LoVo (cell line): ENCODE results near the gene TBC1D14.
A peak's percentile ranks its signal among the peaks of the same experiment; 100 is the strongest.
"Not testable (repeated sequence)": the region's sequence is repeated elsewhere in the genome, so short reads cannot be mapped to it uniquely, and the experiment has no call there.

Source experiments
- DNase-seq: peaks from one replicate; pipeline ENCODE4 v3.0.0-alpha.2; 2016; ENCODE audit warnings: low spot score

Gene TBC1D14

DNA sequence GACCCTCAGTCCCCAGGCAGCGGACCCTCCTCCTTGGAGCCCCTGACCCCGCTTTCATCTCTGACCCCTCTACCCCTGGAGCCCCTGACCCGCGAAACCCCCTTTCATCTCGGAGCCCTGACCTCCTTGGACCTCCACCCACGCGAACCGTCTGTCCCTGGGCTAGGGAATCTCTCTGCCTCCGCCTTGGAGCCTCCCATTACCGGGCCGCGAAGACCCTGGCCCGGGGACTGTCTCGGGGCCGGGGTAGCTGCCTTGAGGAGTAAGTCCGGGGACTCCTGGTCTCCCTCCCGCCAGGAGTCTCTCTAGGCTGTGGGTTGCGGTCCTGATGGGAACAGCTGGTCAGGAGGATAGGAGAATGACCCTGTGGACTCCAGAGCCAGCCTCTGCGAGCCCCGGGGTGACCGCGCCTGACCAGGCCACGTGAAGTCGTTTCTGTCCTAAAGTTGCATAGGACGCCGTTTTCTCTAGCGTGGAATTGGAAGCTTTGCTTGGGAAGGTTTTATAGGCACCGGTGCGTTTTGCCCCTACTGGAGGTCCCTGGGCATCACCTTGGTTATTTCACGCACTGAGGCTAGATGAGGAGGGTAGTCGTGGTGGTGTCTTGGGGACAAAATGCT, 824 bp downstream of the TBC1D14 start:
- peak; percentile 51 for DNase-seq

DNA sequence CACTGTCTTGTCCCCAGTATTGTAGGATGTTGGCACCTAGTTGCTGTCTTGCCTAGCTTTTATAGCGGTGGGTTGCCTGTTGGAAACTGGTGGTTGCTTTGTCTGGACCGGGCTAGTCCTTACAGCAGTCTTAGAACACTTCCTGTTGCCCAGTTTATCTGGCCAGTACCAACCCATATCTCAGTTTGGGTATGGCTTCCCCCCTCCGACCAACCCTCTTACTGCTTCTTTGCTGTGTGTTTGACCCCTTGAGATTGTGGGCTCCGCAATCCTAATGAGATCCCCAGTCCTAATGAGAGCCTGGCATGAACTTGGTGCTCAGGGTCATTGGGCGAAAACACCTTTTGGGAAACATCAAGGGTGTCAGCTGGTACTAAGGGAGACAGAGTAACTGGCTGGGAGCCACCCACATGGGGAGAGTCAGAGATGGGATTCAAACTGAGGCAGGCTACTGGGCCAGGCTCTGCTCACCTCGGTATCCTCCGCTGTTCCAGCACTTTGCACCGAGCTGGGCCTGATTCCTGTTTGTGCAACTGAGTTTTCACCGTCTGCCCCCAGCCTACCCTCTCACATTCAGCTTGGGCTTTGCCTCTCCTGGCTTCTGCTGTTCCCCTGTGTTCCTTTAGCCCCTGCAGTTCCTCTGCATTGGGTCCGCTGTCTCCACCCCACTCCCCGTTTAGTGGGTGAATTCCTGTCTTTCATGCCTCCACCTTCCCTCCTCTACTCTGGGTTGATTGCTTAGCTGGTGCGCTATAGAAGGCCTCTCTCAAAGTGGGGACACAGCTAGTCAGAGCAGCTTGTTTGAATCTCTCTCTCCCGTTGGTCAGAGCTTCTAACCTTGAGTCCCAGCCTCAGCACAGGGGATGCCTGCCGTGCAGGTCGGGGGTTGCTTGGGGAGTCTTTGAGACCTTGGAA, 1.6 kb downstream of the TBC1D14 start:
- no peak for DNase-seq

DNA sequence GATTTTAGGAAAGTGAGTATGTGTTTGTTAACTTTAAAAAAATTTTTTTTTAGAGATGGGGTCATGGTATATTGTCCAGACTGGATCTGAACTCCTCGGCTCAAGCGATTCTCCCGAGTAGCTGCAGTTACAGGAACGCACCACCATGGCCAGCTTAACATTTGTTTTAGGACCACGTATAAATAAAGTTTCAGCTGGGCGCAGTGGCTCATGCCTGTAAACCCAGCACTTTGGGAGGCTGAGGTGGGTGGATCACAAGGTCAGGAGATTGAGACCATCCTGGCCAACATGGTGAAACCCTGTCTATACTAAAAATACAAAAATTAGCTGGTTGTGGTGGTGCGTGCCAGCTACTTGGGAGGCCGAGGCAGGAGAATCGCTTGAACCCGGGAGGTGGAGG, 2.3 kb downstream of the TBC1D14 start:
- not testable (repeated sequence) for DNase-seq

DNA sequence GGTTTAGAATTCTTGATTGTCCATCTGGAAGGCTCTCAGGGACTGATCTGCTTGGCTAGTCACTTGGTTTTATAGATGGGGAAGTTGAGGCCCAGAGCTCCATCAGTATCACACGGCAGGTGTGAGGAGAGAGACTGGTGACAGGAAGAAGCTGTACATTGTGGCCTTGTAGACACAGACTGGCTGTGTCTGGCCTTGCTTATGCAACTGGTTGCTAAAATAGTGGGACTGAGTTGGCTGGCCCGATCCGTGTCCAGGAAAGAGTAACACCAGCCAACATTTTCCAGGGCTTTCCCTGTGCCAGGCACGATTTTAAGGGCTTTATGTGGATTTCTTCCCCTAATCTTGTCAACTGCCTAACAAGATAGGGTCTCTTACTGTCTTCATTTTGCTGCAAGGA, 2.8 kb downstream of the TBC1D14 start:
- no peak for DNase-seq

DNA sequence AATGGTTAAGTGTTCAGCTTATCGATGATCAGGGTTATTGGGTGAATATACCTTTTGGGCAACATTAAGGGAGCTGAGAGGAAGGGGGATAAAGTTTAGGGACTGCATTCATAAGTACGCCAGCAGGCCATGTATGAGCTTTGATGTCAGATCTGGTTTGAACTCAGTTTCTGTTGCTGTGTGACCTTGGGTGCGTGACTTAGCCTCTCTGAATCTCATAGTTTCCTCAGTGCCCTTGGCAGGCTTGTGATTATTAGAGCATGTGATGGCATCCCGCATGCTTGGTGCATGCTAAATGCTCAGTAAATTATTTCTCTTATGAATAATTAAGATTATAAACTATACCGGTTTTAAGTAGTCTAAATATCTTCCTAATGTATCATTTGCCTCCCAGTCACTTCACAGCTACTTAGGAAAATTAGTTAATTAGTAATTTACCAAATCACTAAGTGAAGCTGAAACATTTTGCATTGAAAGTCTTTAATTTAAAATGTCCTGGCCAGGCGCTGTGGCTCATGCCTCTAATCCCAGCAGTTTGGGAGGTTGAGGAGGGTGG, 3.8 kb downstream of the TBC1D14 start:
- DNase-seq, result no peak

DNA sequence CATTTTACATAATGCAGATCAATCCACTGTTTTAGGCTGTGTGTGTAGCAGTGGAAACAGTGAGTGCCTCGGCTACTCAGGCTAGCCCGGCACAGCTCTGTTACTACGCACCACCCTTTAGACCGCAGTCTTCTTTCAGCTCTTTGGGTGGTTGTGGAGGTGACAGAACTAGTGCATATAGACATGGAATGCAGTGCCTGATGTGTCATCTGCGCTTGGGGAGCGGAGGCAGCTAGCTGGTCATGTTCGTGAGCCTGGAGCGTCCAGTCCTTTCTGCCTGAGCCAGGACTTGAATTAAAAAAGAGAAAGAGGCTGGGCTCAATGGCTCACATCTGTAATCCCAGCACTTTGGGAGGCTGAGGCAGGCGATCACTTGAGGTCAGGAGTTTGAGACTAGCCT, 4.8 kb downstream of the TBC1D14 start:
- DNase-seq, result no peak

DNA sequence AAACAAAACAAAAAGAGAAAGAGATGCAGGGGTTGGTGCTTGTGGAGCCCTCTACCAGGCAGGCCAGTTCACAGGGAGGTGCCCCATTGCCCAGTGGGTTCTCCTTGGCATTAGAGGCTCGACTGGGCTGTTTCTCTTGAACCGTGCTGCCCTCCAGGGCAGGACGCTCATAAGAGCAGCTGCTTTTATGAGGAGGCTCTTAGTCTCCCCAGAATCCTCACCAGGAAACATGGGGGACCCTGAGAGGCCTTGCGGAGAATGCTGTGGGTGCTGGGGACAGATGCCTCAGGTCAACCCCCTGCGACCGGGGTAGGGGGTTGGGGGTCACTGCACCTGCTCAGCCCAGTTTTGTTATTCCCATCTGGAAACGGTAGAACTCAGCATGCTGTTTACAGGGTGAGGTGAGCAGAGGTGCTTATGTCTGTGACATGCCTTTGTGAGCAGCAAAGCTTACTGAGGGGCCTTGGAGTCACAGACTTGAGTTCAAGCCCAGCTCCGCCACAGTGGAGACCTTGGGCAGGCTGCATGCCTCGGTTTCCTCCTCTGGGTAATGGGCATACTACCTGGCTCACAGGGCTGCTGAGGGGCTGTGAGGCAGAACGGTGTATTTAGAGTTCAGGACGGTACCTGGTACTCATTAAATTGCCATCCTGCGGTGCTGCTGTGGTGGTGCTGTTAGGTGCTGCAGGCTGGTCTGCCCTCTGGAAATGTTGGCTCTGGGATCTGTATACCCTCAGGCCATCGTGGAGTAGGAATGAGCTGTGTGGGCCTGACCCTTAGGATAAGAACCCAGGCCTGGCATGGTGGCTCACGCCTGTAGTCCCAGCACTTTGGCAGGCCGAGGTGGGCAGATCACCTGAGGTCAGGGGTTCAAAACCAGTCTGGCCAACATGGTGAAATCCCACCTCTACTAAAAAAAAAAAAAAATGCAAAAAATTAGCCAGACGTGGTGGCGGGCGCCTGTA, 5.7 kb downstream of the TBC1D14 start:
- no peak for DNase-seq

DNA sequence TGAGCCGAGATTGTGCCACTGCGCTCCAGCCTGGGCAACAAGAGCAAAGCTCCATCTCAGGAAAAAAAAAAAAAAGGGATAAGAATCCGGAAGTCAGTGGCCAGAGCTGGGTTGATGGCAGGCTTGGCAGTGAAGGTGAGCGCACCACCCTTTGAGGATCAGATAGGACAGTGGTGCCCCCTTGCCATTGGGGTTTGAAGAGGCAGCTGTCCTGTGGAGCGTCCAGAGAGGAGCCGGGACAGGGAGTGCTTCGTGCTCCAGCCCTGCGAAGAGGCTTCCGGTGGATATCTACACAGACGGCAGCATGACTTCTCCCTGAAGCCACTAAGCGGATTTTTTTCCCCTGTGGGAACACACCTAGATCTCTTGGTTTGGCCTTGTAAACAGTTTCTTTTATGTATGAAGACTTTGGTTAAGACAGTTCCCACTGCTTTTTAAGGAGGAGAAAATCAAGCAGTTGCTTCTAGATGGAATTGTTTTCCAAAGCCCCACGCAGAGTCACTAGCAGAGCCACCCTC, 6.5 kb downstream of the TBC1D14 start:
- no peak for DNase-seq

DNA sequence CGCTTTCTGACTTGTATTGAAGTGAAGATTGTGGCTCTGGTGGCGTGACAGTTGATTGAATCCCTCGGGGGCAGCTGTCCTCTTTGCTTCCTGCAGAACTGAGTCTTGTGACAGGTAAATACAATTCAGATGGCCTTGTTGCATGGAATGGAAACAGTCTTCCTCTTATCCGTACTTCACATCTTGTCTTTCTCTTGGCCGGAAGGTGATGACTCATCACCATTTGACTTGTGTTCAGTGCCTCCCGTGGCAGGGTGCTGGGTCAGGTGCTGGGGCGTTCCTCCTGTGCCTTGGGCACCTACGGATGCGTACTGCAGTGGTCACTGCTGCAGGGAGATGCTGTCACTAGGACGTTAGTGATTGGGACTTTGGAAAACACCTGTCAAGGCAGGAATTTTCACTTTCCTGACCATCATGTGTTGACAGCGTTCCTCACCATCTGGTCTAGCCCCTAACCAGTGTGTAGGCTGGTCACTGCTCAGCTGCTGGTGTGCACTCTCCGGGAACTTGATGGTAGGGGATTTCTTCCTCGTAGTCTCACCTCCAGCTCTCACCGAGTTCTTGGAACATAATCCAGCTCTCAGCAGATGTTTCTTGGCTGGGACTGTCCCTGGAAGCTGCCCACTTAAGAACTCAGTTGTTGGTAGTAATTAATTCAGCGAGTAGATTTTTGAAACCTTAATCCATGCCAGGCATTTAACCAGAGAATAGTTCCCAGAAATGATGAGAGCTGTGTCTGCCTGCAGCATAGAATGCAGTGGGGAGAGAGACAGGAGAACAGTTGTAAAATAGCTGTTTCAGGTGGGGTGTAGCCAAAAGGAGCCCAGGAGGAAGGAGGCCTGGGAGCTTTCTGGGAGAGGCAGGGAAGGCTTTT, 7.2 kb downstream of the TBC1D14 start:
- DNase-seq, result peak; percentile 39

DNA sequence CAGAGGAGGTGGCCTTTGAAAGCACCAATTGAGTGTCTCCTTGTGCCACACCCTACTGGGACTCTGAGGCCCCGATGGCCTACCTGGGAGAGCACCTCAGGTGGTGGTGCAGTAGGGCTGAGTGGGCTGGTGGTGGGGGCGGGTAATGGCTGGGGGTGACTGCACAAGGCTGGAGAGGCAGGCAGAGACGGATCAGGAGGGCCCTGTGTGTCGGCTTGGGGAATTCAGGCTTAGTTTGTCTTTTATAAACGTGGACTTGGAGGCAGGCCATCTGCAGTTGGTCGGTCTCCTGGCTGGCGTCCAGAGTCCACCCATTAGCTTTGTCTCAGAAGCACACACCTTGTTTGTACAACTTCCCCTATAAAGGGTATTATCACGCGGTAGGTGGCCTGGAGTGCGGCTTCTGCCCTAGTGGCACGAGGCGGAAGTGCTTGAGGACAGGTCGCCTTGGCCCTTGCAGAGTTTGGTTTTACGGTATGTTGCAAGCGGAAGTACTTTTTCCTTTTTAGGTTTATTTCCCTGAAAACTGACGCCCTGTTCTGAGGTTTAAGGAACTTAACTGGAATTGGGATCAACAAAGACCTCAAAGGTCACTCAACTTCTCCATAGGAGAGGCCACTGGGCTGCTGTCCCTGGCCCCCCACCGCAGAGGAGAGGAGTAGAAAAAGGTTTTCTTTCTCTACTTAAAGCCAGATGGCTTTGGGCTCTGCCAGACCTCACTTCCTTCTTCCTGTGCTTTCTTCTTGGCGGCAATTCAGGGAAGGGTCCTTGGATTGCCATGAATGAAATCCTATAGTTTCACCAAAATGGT, 8.0 kb downstream of the TBC1D14 start:
- DNase-seq, result peak; percentile 95

DNA sequence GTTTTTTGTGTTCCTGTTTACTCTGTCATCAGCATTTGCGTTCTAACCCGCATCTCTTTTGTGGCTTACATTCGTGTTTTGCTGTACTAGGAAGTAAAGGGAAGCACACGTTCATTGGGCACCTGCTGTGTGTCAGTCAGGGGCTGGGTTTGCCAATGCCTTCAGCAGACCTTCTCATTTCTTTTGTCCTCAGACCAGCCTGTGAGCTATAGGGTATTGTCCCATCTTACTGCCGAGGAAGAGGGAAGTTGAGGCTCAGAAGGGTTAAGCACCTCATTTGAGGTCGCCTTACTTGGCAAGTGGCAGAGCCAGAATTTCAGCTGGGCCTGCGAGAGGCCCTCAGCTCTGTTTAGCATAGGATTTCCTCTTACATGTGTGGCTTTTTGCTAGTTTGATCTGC, 8.7 kb downstream of the TBC1D14 start:
- no peak for DNase-seq

DNA sequence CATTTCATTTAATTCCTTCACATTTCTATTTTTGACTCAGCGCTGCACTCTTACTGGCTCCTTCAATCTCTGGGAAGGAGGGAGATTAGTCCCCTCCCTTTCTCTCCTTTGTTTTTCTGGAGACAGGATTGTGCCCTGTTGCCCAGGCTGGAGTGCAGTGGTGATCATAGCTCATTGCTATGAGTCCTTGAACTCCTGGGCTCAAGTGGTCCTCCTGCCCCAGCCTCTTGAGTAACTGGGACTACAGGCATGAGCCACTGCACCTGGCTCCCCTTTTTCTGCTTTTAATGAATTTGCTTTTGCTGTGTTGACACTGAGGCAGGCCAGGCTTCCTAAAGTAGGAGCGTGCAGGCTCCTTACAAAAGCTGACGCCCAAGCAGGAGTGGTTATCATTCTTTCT, 10.5 kb downstream of the TBC1D14 start:
- no peak for DNase-seq

DNA sequence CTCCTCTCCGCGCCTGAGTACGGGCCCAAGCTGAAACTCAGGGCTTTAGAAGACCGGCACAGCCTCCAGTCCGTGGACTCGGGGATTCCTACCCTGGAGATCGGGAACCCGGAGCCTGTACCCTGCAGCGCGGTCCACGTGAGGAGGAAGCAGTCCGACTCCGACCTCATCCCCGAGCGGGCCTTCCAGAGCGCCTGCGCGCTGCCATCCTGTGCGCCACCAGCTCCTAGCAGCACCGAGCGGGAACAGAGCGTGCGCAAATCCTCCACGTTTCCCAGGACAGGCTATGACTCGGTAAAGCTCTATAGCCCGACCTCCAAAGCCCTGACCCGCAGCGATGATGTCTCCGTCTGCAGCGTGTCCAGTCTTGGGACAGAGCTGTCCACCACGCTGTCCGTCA, 13.9 kb downstream of the TBC1D14 start:
- no peak for DNase-seq

DNA sequence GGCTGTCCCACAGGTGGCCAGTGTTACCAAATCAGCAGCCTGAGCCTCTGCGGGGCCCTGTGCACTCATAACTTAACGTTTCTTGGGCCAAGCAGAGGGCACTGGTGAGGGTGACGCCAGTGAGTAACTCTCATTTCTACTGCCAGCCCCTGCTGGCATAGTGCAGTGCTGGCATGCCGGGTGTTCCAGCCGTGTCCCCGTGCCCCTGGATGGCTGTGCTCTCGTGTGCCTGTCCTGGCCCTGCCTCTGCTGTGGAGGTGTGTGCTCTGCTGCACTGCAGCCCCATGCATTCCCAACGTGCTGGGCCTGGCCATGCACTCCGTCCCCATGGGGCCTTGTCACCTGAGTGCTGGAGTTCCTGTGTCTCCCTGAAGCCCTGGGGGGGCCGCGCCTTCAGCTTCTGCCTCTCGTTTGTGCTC, 14.7 kb downstream of the TBC1D14 start:
- no peak for DNase-seq

DNA sequence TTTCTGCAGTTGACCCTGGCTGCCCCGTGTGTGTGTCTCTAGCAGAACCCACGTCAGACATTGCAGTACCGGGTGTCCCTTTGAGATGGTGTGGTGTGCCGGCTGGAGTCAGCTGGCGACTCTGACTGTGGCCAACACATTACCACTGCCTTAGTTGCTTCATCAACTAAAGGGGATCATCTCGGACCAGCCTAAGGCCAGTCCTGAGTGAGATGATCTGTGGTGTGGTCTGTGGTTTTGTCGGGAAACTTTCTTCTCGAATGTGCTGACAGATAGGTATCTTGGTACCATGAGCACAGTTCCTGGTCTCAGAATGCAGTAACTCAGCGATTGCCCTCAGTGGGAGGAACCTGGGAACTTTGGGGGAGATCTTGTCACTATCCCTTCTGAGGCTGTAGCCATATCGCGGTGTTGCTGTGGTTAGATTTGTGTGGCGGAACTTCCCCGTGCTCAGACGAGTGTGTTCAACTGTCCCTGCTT, 15.8 kb downstream of the TBC1D14 start:
- no peak for DNase-seq

DNA sequence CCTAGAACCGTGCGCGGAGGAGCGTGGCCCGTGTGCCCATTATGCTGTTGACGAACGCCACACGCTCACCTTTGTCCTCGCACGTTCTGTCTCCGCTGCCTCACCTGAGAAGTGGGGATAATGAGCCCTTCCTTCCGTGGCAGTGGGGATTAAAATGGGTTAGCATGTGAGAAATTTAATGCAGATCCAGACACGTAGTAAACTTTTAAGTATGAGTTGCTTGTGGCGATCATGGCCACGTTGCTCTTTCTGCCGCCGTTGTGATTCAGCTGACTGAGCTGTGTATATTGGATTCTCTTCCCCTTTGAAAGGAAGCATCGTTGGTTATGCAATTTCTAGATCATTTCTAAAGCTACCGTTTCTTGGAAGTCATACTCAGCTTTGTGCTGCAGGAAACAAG, 16.5 kb downstream of the TBC1D14 start:
- no peak for DNase-seq

DNA sequence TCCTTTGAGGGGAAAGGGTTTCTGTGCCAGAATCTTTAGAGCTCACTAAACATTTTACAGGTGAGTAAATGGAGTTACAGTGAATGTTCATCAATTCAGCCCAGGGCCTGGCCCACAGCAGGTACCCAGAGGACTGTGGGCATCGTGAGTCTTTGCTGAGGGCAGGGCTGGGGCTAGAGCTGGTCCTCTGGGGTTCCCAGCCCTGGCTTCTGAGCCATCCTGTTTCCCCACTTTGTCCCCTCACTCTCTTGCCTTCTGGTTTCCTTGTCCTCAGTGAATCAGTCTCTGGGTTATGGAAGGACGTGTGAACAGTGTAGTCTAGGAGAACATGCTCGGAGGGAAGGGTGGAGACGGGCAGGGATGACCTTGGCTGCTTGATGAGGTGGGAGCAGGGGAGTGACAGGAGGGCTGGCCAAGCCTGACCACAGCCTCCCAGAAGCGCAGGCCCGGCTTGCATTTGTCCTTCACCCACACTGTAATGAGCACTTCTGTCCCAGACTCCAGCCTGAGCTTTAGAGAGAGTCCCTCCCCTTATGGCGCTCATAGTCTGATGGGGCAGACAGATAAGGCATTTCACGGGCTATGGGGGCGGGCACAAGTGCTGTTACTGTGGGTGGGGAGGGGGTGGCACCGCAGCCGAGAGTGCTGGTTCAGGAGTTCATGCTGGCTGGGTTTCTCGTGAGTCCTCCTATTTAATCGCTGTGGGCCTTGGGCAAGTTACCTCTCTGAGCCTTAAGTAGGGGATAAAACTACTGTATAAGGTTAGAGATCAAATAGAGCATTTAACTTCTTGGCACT, 17.3 kb downstream of the TBC1D14 start:
- DNase-seq, result no peak

DNA sequence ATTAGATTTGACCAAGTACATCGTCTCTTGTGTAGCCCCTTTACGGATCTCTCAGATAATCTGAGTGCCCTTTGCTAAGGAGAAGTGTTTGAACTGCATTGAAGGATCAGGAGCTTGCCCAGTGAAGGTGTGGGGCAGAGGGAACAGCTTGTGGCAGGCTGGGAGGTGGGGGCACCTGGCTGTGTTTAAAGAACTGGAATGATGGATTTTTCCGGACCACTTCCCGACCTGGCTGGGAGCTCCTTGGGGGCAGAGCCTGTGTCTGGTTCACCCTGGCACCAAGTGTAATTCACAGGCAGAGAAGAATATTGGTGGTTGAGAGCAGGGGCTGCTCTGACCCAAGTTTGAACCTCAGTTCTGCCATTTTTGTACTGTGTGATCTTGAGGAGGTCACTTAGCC, 18.5 kb downstream of the TBC1D14 start:
- DNase-seq, result no peak

DNA sequence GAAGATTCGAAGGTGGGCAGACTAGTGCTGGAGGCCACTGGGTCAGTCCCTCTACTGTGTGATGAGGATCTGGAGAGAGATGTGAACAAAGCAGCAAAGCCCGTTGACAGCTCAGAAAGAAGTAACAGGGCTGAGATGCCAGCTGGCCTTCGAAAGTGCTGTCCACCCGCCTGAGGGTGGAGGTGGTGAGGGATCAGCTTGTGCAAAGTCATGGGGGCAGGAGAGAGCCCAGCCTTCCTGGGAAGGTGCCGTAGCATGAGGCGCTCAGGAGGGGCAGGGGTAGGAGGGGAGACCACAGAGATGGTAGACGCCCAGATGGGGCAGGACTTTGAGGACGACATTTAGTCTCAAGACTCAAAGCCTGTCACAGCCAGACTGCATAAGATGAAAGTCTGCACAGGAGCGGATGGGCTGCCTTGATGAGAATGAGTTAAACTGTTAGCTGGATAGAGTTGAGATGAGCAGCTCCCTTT, 19.7 kb downstream of the TBC1D14 start:
- DNase-seq, result no peak
